ENCODE measurements around the gene ZBTB2.

DNA sequence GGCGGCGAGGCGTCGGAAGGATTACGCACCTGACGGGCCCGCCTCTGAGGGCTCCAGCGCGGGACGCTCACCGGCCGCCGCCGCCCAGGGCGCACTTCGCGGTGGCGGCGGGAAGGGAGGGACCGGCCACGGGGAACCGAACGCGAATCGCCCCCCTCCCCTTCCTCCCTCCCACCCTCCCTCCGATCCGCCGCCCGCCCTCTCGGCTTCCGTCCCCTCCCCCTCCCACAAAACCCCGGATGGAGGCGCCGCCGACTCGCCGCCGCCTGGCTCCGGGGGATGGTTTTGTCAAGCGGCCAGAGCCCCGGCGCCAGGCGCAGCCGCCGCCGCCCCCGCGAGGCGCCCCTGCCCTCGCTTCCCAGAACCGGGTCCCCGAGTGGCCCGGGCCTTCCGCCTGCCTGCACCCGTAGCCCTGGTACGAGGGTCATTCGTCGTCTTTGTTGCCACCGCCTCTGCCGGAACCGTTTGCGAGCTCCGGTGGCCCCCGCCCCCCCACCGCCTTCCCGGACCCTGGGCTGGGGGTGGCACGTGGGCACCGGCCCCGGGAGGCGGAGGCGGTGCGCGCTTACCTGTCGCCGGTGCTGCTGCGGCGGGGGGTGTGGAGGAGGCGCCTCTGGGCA, 398 bp downstream of the ZBTB2 start:
- no peak for TF ChIP-seq POLR2A (IDR thresholded peaks at IDR 0.05; ENCODE audit: extremely low read depth, insufficient read length)
- TF ChIP-seq, protein P1, sequence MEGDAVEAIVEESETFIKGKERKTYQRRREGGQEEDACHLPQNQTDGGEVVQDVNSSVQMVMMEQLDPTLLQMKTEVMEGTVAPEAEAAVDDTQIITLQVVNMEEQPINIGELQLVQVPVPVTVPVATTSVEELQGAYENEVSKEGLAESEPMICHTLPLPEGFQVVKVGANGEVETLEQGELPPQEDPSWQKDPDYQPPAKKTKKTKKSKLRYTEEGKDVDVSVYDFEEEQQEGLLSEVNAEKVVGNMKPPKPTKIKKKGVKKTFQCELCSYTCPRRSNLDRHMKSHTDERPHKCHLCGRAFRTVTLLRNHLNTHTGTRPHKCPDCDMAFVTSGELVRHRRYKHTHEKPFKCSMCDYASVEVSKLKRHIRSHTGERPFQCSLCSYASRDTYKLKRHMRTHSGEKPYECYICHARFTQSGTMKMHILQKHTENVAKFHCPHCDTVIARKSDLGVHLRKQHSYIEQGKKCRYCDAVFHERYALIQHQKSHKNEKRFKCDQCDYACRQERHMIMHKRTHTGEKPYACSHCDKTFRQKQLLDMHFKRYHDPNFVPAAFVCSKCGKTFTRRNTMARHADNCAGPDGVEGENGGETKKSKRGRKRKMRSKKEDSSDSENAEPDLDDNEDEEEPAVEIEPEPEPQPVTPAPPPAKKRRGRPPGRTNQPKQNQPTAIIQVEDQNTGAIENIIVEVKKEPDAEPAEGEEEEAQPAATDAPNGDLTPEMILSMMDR (IDR thresholded peaks at IDR 0.05; ENCODE audit: low read depth, low read length): no peak
- TF ChIP-seq, protein P2, sequence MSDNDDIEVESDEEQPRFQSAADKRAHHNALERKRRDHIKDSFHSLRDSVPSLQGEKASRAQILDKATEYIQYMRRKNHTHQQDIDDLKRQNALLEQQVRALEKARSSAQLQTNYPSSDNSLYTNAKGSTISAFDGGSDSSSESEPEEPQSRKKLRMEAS (IDR thresholded peaks at IDR 0.05; ENCODE audit: low read depth, low read length): no peak
